ENCODE data around the gene ARHGEF4.

ARHGEF4 gene

DNA sequence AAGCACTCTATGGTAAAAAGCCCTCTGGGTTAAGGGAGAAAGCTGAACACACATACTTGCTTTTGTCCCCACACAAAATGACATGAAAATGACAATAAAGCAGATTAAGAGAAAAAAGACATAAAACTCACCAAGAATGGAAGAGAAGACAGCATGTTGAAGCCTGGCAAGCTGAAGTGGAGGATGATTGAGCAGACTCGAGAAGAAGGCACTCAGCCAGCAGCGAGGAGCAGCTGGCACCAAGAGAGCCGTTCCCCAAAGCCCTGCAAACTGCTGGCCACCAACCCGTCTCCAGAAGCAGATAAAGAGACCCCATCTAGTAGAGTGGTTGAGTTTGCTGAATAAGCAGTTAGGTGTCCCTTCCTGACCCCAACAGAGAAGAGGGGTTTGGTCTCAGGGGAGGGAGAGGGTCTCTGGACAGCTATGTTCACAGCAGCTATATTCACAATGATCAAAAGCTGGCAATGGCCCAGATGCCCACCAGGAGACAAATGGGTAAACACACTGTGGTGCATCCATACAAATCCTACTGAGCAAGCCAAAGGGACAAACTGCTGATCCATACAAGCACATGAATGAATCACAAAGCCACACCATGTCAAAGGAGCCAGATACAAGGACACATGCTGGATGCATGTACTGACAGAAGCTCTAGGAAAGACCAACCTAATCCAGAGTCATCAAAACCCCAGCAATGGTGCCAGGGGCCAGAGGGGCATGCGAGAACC lies 219.7 kb downstream of the ARHGEF4 start:
- no peak for TF ChIP-seq EZH2phosphoT487 (IDR thresholded peaks at IDR 0.05; ENCODE audit: borderline replicate concordance)
- TF ChIP-seq, protein P1, sequence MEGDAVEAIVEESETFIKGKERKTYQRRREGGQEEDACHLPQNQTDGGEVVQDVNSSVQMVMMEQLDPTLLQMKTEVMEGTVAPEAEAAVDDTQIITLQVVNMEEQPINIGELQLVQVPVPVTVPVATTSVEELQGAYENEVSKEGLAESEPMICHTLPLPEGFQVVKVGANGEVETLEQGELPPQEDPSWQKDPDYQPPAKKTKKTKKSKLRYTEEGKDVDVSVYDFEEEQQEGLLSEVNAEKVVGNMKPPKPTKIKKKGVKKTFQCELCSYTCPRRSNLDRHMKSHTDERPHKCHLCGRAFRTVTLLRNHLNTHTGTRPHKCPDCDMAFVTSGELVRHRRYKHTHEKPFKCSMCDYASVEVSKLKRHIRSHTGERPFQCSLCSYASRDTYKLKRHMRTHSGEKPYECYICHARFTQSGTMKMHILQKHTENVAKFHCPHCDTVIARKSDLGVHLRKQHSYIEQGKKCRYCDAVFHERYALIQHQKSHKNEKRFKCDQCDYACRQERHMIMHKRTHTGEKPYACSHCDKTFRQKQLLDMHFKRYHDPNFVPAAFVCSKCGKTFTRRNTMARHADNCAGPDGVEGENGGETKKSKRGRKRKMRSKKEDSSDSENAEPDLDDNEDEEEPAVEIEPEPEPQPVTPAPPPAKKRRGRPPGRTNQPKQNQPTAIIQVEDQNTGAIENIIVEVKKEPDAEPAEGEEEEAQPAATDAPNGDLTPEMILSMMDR (conservative IDR thresholded peaks at IDR 0.05; ENCODE audit: low read length) = no peak
- Histone ChIP-seq H3K4me1 (ENCODE audit: insufficient read depth, low read length, poor library complexity, severe bottlenecking) (no peaks in the 10 kb centered on the region), H3K9me3 (ENCODE audit: insufficient read depth, low read depth, low read length) (no peaks in the 10 kb centered on the region), H3K9me2 (replicated peaks; ENCODE audit: low read depth, low read length) (no peaks in the 10 kb centered on the region), H3F3A (ENCODE audit: low read depth) (no peaks in the 10 kb centered on the region), H3K27me3 (ENCODE audit: insufficient read depth, low read length, poor library complexity, severe bottlenecking) (no peaks in the 10 kb centered on the region), H3K79me2 (ENCODE audit: insufficient read depth, low read length) (peaks cover 66% of the 10 kb centered on the region), H3K4me3 (ENCODE audit: low read length, poor library complexity, severe bottlenecking) (no peak overlapping the region), H4K20me1 (ENCODE audit: insufficient read depth, low read length, poor library complexity, severe bottlenecking) (peaks cover 45% of the 10 kb centered on the region), H3K9ac (ENCODE audit: low read depth, low read length, poor library complexity, severe bottlenecking) (no peak overlapping the region), H3K4me2 (ENCODE audit: low read depth, low read length, poor library complexity, severe bottlenecking) (no peak overlapping the region), H3K36me3 (ENCODE audit: insufficient read depth, low read length) (peaks cover 92% of the 10 kb centered on the region; the same call in 1 of the 2 replicates), H2AFZ (ENCODE audit: low read length) (no peak overlapping the region)

DNA sequence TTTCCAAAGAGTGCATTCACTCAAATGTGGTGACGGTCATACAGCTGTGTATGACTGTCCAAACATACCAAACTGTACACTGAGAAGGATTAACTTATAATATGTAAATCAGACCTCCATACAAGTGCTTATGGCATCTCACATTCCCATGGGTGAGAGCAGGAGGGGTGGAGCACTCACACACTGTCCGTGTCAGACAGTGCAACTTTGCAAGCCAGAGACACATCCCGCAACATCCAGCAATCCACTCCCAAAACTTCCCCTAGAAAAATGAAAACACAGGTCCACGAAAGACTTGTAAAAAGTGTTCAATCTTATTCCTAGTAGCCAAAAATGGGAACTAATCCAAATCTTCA lies 220.2 kb downstream of the ARHGEF4 start:
- Histone ChIP-seq H3K36me3 (ENCODE audit: insufficient read depth, low read length) (peaks cover 92% of the 10 kb centered on the region; the same call in 1 of the 2 replicates), H3K79me2 (ENCODE audit: insufficient read depth, low read length) (peaks cover 71% of the 10 kb centered on the region), H3K9me3 (ENCODE audit: insufficient read depth, low read depth, low read length) (no peaks in the 10 kb centered on the region), H3K27me3 (ENCODE audit: insufficient read depth, low read length, poor library complexity, severe bottlenecking) (no peaks in the 10 kb centered on the region), H3K9ac (ENCODE audit: low read depth, low read length, poor library complexity, severe bottlenecking) (no peak overlapping the region), H3K4me1 (ENCODE audit: insufficient read depth, low read length, poor library complexity, severe bottlenecking) (no peaks in the 10 kb centered on the region), H2AFZ (ENCODE audit: low read length) (no peak overlapping the region), H3K4me2 (ENCODE audit: low read depth, low read length, poor library complexity, severe bottlenecking) (no peak overlapping the region), H3K9me2 (replicated peaks; ENCODE audit: low read depth, low read length) (no peaks in the 10 kb centered on the region), H4K20me1 (ENCODE audit: insufficient read depth, low read length, poor library complexity, severe bottlenecking) (peaks cover 50% of the 10 kb centered on the region), H3K4me3 (ENCODE audit: low read length, poor library complexity, severe bottlenecking) (no peak overlapping the region), H3F3A (ENCODE audit: low read depth) (no peaks in the 10 kb centered on the region)
- TF ChIP-seq, protein P1 (conservative IDR thresholded peaks at IDR 0.05; ENCODE audit: low read length) = no peak
- no peak for TF ChIP-seq EZH2phosphoT487 (IDR thresholded peaks at IDR 0.05; ENCODE audit: borderline replicate concordance)

DNA sequence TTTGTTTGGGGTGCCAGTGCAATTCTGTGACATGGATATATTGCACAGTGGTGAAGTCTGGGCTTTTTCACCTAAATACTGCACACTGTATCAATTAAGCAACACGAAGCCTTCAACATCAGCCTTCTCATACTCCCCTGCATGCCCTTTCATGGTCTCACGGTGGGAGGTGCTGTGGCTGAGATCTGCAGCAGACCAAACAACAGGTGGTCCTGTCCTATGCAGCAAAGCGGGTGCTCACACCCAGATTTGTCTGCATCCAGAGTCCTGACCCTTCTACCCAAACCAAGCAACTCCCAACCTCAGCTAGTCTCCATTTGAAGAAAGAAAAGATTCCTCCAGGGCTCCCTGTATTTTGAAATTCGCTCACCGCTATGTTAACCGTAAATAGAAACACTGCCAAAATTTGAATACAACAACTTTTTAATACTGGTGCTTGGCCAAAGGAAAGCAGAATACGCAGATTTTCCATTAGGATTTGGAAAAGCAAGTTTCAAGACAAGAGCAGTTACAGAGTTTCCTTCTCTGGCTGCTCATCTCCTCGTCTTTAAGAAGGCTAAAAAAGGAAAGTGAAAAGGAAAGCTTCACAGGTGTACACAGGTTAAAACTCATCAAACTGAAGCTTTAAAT lies 221.6 kb downstream of the ARHGEF4 start:
- H3K36me3 ChIP-seq (ENCODE audit: insufficient read depth, low read length) = peaks cover 87% of the 10 kb centered on the region; the same call in 1 of the 2 replicates
- peaks cover 59% of the 10 kb centered on the region for H4K20me1 ChIP-seq (ENCODE audit: insufficient read depth, low read length, poor library complexity, severe bottlenecking)
- H3F3A ChIP-seq (ENCODE audit: low read depth) = no peaks in the 10 kb centered on the region
- no peak overlapping the region for H2AFZ ChIP-seq (ENCODE audit: low read length)
- H3K4me3 ChIP-seq (ENCODE audit: low read length, poor library complexity, severe bottlenecking) = no peak overlapping the region
- no peak overlapping the region for H3K9ac ChIP-seq (ENCODE audit: low read depth, low read length, poor library complexity, severe bottlenecking)
- peaks cover 84% of the 10 kb centered on the region for H3K79me2 ChIP-seq (ENCODE audit: insufficient read depth, low read length)
- H3K4me2 ChIP-seq (ENCODE audit: low read depth, low read length, poor library complexity, severe bottlenecking) = no peak overlapping the region
- no peaks in the 10 kb centered on the region for H3K27me3 ChIP-seq (ENCODE audit: insufficient read depth, low read length, poor library complexity, severe bottlenecking)
- no peak for TF ChIP-seq EZH2phosphoT487 (IDR thresholded peaks at IDR 0.05; ENCODE audit: borderline replicate concordance)
- H3K9me3 ChIP-seq (ENCODE audit: insufficient read depth, low read depth, low read length) = no peaks in the 10 kb centered on the region
- H3K4me1 ChIP-seq (ENCODE audit: insufficient read depth, low read length, poor library complexity, severe bottlenecking) = no peaks in the 10 kb centered on the region
- H3K9me2 ChIP-seq (replicated peaks; ENCODE audit: low read depth, low read length) = no peaks in the 10 kb centered on the region

All from Loucy (cell line).